Duodenal mucosa (tissue), 2 donors: ENCODE results near the gene ETFB.

ENCODE experiments used
- H3K27ac ChIP-seq: one replicate; pipeline ENCODE4 v1.7.0; 2013; ENCODE audit warnings: low read depth, low read length
- H3K27me3 ChIP-seq, 2 donors: one replicate each; pipeline ENCODE4 v1.7.0; 2013; ENCODE audit warnings: low read length in 2 of 2, control low read depth in 1 of 2; ENCODE audit not compliant: insufficient read depth in 2 of 2, control insufficient read depth in 1 of 2
- H3K36me3 ChIP-seq, 2 donors: one replicate each; pipeline ENCODE4 v1.7.0; 2013; ENCODE audit warnings: low read length in 2 of 2, control low read depth in 1 of 2; ENCODE audit not compliant: insufficient read depth in 2 of 2, control insufficient read depth in 1 of 2
- H3K4me1 ChIP-seq, 2 donors: one replicate each; pipeline ENCODE4 v1.7.0; 2013; ENCODE audit warnings: low read length in 2 of 2, control low read depth in 1 of 2; ENCODE audit not compliant: insufficient read depth in 2 of 2, control insufficient read depth in 1 of 2
- H3K4me3 ChIP-seq, 2 donors: one replicate each; pipeline ENCODE4 v1.7.0; 2013; ENCODE audit warnings: low read length in 2 of 2, low read depth in 1 of 2
- H3K9ac ChIP-seq, 2 donors: one replicate each; pipeline ENCODE4 v1.7.0; 2013; ENCODE audit warnings: low read length in 2 of 2, low read depth in 1 of 2
- H3K9me3 ChIP-seq, 2 donors: one replicate each; pipeline ENCODE4 v1.7.0; 2013; ENCODE audit warnings: low read length in 2 of 2, control low read depth in 1 of 2; ENCODE audit not compliant: control insufficient read depth in 1 of 2

ETFB gene

GRCh38 chr19:51365211-51365964, 800 bp downstream of the ETFB start:
- Histone ChIP-seq H3K27ac (peak overlapping the region; percentile 85), H3K4me1 (peaks cover 9 to 38% of the 10 kb centered on the region in 2 donors), H3K4me3 (peak overlapping the region; percentile 90 to 96), H3K9ac (peak overlapping the region; percentile 90 to 94), H3K9me3 (no peaks in the 10 kb centered on the region), H3K27me3 (no peaks in the 10 kb centered on the region), H3K36me3 (no peaks in the 10 kb centered on the region)

- Histone ChIP-seq H3K9ac (peak overlapping the region; percentile 17 to 69), H3K9me3 (no peaks in the 10 kb centered on the region), H3K4me1 (peaks cover 9 to 38% of the 10 kb centered on the region in 2 donors), H3K4me3 (peak overlapping the region; percentile 39 to 40), H3K36me3 (no peaks in the 10 kb centered on the region), H3K27me3 (no peaks in the 10 kb centered on the region), H3K27ac (no peak overlapping the region)
Measured at GRCh38 chr19:51364200-51365106, 1.7 kb downstream of the ETFB start.

- Histone ChIP-seq H3K27ac (no peak overlapping the region), H3K27me3 (no peaks in the 10 kb centered on the region), H3K4me1 (peaks cover 9 to 31% of the 10 kb centered on the region in 2 donors), H3K9ac (no peak overlapping the region), H3K36me3 (no peaks in the 10 kb centered on the region), H3K4me3 (no peak overlapping the region), H3K9me3 (no peaks in the 10 kb centered on the region)
Measured at GRCh38 chr19:51361239-51361638, 4.9 kb downstream of the ETFB start.

GRCh38 chr19:51359294-51359693, 6.9 kb downstream of the ETFB start:
- no peaks in the 10 kb centered on the region for H3K9me3 ChIP-seq
- H3K4me1 ChIP-seq: peaks cover 5 to 19% of the 10 kb centered on the region in 2 donors
- no peak overlapping the region for H3K27ac ChIP-seq
- no peak overlapping the region for H3K4me3 ChIP-seq
- no peak overlapping the region for H3K9ac ChIP-seq
- peaks cover under 1 to 5% of the 10 kb centered on the region in 2 donors for H3K36me3 ChIP-seq
- no peaks in the 10 kb centered on the region for H3K27me3 ChIP-seq

- Histone ChIP-seq H3K4me3 (no peak overlapping the region), H3K27ac (no peak overlapping the region), H3K27me3 (no peaks in the 10 kb centered on the region), H3K9ac (no peak overlapping the region), H3K36me3 (peaks cover 4 to 10% of the 10 kb centered on the region in 2 donors), H3K9me3 (no peaks in the 10 kb centered on the region), H3K4me1 (peaks cover under 1 to 6% of the 10 kb centered on the region in 2 donors)
Measured at GRCh38 chr19:51357952-51358351, 8.2 kb downstream of the ETFB start.

GRCh38 chr19:51356159-51356801, 9.9 kb downstream of the ETFB start:
- Histone ChIP-seq H3K9ac (no peak overlapping the region), H3K27me3 (no peaks in the 10 kb centered on the region), H3K9me3 (no peaks in the 10 kb centered on the region), H3K36me3 (peaks cover 11 to 27% of the 10 kb centered on the region in 2 donors), H3K4me3 (no peak overlapping the region), H3K27ac (no peak overlapping the region), H3K4me1 (no peaks in the 10 kb centered on the region)

GRCh38 chr19:51354742-51355148, 11.4 kb downstream of the ETFB start:
- no peak overlapping the region for H3K27ac ChIP-seq
- H3K9ac ChIP-seq: no peak overlapping the region
- no peak overlapping the region for H3K4me3 ChIP-seq
- H3K9me3 ChIP-seq: no peaks in the 10 kb centered on the region
- H3K36me3 ChIP-seq: peaks cover 16 to 42% of the 10 kb centered on the region in 2 donors
- H3K4me1 ChIP-seq: no peaks in the 10 kb centered on the region
- no peaks in the 10 kb centered on the region for H3K27me3 ChIP-seq

GRCh38 chr19:51354103-51354741, 12.0 kb downstream of the ETFB start:
- no peak overlapping the region for H3K27ac ChIP-seq
- peak overlapping the region in 1 of 2 donors; percentile 20 for H3K9ac ChIP-seq

GRCh38 chr19:51352783-51353360, 13.3 kb downstream of the ETFB start:
- H3K9ac ChIP-seq: no peak overlapping the region
- no peaks in the 10 kb centered on the region for H3K27me3 ChIP-seq

More at GRCh38 chr19:51354103-51354741, 12.0 kb downstream of the ETFB start:
- H3K4me1 ChIP-seq: no peaks in the 10 kb centered on the region
- peaks cover 16 to 44% of the 10 kb centered on the region in 2 donors for H3K36me3 ChIP-seq
- H3K4me3 ChIP-seq: no peak overlapping the region
- H3K9me3 ChIP-seq: no peaks in the 10 kb centered on the region
- no peaks in the 10 kb centered on the region for H3K27me3 ChIP-seq

More at GRCh38 chr19:51352783-51353360, 13.3 kb downstream of the ETFB start:
- Histone ChIP-seq H3K27ac (no peak overlapping the region), H3K9me3 (no peaks in the 10 kb centered on the region), H3K4me1 (no peaks in the 10 kb centered on the region), H3K4me3 (no peak overlapping the region), H3K36me3 (peaks cover 16 to 45% of the 10 kb centered on the region in 2 donors)
